GM10248 (cell line): ENCODE measurements around the gene MED27.

Experiments used
- CTCF ChIA-PET: fragments of 300-600 bp; sonication (Branson Sonifier 250); formaldehyde crosslinking; extraction: SDS; loops from one replicate; lab custom pipeline; 2021; ENCODE audit warnings: antibody characterized with exemption; lab: Yijun Ruan, JAX
- POLR2A ChIA-PET: fragments of 350-650 bp; sonication (Branson Sonifier 250); formaldehyde crosslinking; extraction: SDS; loops from one replicate; lab custom pipeline; 2020; ENCODE audit warnings: antibody characterized with exemption; lab: Yijun Ruan, JAX
- DNase-seq: peaks from one replicate; pipeline ENCODE4 v3.0.0; 2012; ENCODE audit errors: extremely low spot score
- CTCF ChIP-seq: IDR thresholded peaks from 2 replicates; pipeline ENCODE4 v1.5.1; 2012; ENCODE audit warnings: mild to moderate bottlenecking, low read depth; ENCODE audit errors: extremely low read depth, missing control alignments, control extremely low read depth

The MED27 gene

GRCh38 chr9:132041798-132042197 lies 37.9 kb downstream of the MED27 start:
- no peak for TF ChIP-seq CTCF
- CTCF ChIA-PET: interaction anchor here (0.9 kb wide), 1 partner anchor 29 kb away, joined by 3 read pairs; no protein-coding TSS in a partner anchor
- POLR2A ChIA-PET: no interaction called here
- no peak for DNase-seq

DNA sequence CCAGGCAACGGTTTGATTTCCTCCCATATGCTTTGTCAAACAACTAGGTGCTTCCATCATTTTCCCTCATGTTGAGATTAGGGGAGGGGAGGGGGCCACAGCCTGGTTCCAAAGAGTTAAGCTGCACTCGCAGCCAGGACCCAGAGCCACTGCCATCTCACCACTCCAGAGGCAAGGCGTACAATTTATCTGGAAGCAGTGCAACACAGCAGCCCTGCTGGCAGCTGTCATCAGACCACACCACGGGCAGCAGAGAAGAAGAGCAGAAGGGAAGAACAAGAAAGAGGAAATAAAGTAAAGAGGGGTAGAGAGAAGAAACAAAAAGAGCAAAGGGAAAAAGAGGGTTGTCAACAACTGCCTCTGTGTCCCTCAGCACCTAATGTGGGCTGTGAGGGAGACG lies 38.9 kb downstream of the MED27 start:
- no peak for DNase-seq
- ChIA-PET POLR2A (no interaction called here), CTCF (interaction anchor here (0.9 kb wide), 1 partner anchor 28 kb away, joined by 3 read pairs; no protein-coding TSS in a partner anchor)
- no peak for TF ChIP-seq CTCF

DNA sequence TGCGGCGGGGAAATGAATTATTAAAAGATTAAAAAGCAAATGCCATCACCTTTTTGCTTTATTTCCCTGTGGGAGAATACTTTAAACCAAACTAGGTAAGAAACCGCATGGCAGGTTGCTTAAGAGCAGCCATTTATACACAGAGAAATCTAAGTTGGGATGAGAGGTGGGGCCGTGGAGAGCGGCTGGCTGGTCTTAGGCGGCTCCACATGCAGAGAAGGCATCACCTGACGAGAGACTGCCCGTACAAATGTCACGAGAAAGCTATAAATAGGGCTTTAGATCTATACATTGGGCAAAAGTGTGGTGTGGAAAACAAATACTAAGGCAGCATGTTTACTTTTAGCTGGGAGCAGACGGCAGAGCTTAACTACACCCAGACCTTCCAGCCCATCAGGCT lies 39.4 kb downstream of the MED27 start:
- POLR2A ChIA-PET: no interaction called here
- CTCF ChIA-PET: no interaction called here
- TF ChIP-seq CTCF: no peak
- no peak for DNase-seq

- no peak for DNase-seq
- ChIA-PET POLR2A (no interaction called here), CTCF (no interaction called here)
- no peak for TF ChIP-seq CTCF
Measured at GRCh38 chr9:132039284-132039683, 40.4 kb downstream of the MED27 start.

- ChIA-PET POLR2A (no interaction called here), CTCF (no interaction called here)
- TF ChIP-seq CTCF: no peak
- DNase-seq: no peak
Measured at GRCh38 chr9:132037458-132037857, 42.2 kb downstream of the MED27 start.

GRCh38 chr9:132036521-132036920 lies 43.1 kb downstream of the MED27 start:
- ChIA-PET CTCF (no interaction called here), POLR2A (no interaction called here)

More at GRCh38 chr9:132036521-132036920, 43.1 kb downstream of the MED27 start:
- TF ChIP-seq CTCF: no peak
- DNase-seq: no peak
